ENCODE measurements around the gene ARHGEF28. TPM values are rescaled to one million over a fixed set of nuclear protein-coding genes. Genes with fewer than 3 reads are reported as not detected.

The ARHGEF28 gene
- total and polyA plus RNA-seq, 2 of the 13 experiments (the other 11 are each of a cell fraction or from before 2014, with no cell fraction given): 17.4 to 34.1 TPM

GRCh38 chr5:73909474-73909873 is 283.5 kb downstream of the ARHGEF28 start:
- DNase-seq (ENCODE audit: low spot score) (no peak), FAIRE-seq (no peak), ATAC-seq (peak; percentile 38; the same call in 2 of the 3 replicates)
- Histone ChIP-seq H4K20me1 (ENCODE audit: insufficient read depth, low read length) (no peaks in the 10 kb centered on the region), H3K36me3 (replicated peaks in 1 of 2; ENCODE audit: control insufficient read depth in 1 of 2, insufficient read depth in 2 of 2, low read length in 2 of 2) (peaks cover 23 to 66% of the 10 kb centered on the region in 2 experiments), H3K9me3 (ENCODE audit: low read length) (no peaks in the 10 kb centered on the region), H3K9ac (ENCODE audit: insufficient read depth, low read depth, low read length) (no peak overlapping the region), H3K4me1 (ENCODE audit: insufficient read depth, low read length) (no peaks in the 10 kb centered on the region), H3K27ac (ENCODE audit: extremely low read length, insufficient read depth, low read length) (no peak overlapping the region), H3K4me2 (ENCODE audit: low read depth, low read length) (no peak overlapping the region), H2AFZ (ENCODE audit: low read length) (no peak overlapping the region), H3K79me2 (ENCODE audit: insufficient read depth, low read length) (no peaks in the 10 kb centered on the region), H3K27me3 (ENCODE audit: control insufficient read depth in 1 of 2, insufficient read depth in 2 of 2, low read length in 2 of 2) (no peaks in the 10 kb centered on the region), H3K4me3 (replicated peaks in 1 of 3; ENCODE audit: insufficient read depth in 1 of 3, low read depth in 2 of 3, low read length in 3 of 3) (no peak overlapping the region)
- BruUV-seq (replicated peaks): no TSS peak
- TF ChIP-seq MBD4 (IDR thresholded peaks at IDR 0.05; ENCODE audit: borderline replicate concordance, low read length) (no peak), AGO2 (optimal IDR thresholded peaks at IDR 0.05; ENCODE audit: low read depth, low read length) (peak; percentile 81)
- in situ Hi-C loops (cut with HindIII; ENCODE audit: extremely low pct_ligation_motif_present, low pct_unique_long_range_greater_than_20kb): no loop called here
- WGBS (ENCODE audit: low lambda C conversion rate): 99% methylated on average over 18 of the region's 27 CpGs
- intact Hi-C loops (cut with micrococcal nuclease; ENCODE audit: unreplicated experiment): no loop called here
- CTCF ChIA-PET (ENCODE audit: low intra/inter-chr PET ratio, low total read pairs): no interaction called here
- POLR2A ChIA-PET: no interaction called here

DNA sequence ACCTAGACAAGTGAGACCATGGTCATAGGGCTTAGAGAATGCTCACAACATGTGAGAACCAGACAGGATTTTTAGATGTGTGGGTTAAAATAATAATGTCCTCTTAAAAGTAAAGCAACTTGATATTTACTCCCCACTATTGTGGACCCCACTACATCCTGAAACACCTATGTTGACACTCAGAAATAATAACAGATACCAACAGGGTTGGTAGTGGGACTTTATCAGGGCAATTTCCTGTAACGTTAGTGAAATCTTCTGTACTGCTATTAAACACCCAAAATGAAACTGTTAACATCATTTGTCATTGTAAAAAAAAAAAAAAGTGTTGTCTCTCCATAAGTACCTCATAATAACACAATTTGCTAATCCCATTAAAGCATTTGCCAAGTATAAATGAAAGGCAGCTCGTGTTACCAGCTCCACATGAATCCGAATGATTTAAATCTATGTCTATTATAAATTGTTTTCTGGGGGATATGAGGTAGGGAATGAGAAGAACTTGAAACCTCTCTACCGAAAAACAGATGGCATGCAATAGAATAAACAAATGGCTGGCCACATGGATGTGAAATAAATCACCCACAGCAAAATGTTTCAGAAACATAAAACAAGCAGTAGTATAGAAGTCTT is 285.9 kb downstream of the ARHGEF28 start:
- peaks cover 16 to 60% of the 10 kb centered on the region in 2 experiments for H3K36me3 ChIP-seq (replicated peaks in 1 of 2; ENCODE audit: control insufficient read depth in 1 of 2, insufficient read depth in 2 of 2, low read length in 2 of 2)
- 92% methylated on average over 4 of the region's 4 CpGs for WGBS (ENCODE audit: low lambda C conversion rate)

More for the DNA sequence above, 285.9 kb downstream of the ARHGEF28 start:
- FAIRE-seq: no peak
- Histone ChIP-seq H3K79me2 (ENCODE audit: insufficient read depth, low read length) (no peaks in the 10 kb centered on the region), H3K9me3 (ENCODE audit: low read length) (no peaks in the 10 kb centered on the region), H3K4me2 (ENCODE audit: low read depth, low read length) (no peak overlapping the region), H3K9ac (ENCODE audit: insufficient read depth, low read depth, low read length) (no peak overlapping the region), H3K27ac (ENCODE audit: extremely low read length, insufficient read depth, low read length) (no peak overlapping the region), H4K20me1 (ENCODE audit: insufficient read depth, low read length) (no peaks in the 10 kb centered on the region), H2AFZ (ENCODE audit: low read length) (no peak overlapping the region), H3K27me3 (ENCODE audit: control insufficient read depth in 1 of 2, insufficient read depth in 2 of 2, low read length in 2 of 2) (no peaks in the 10 kb centered on the region), H3K4me1 (ENCODE audit: insufficient read depth, low read length) (no peaks in the 10 kb centered on the region), H3K4me3 (replicated peaks in 1 of 3; ENCODE audit: insufficient read depth in 1 of 3, low read depth in 2 of 3, low read length in 3 of 3) (no peak overlapping the region)
- ATAC-seq: no peak
- POLR2A ChIA-PET: no interaction called here
- CTCF ChIA-PET (ENCODE audit: low intra/inter-chr PET ratio, low total read pairs): no interaction called here
- intact Hi-C loops (cut with micrococcal nuclease; ENCODE audit: unreplicated experiment): no loop called here
- no peak for TF ChIP-seq SOX5 (CRISPR knock-in tag; IDR thresholded peaks at IDR 0.05; ENCODE audit: borderline replicate concordance)
- TF ChIP-seq, protein P1, sequence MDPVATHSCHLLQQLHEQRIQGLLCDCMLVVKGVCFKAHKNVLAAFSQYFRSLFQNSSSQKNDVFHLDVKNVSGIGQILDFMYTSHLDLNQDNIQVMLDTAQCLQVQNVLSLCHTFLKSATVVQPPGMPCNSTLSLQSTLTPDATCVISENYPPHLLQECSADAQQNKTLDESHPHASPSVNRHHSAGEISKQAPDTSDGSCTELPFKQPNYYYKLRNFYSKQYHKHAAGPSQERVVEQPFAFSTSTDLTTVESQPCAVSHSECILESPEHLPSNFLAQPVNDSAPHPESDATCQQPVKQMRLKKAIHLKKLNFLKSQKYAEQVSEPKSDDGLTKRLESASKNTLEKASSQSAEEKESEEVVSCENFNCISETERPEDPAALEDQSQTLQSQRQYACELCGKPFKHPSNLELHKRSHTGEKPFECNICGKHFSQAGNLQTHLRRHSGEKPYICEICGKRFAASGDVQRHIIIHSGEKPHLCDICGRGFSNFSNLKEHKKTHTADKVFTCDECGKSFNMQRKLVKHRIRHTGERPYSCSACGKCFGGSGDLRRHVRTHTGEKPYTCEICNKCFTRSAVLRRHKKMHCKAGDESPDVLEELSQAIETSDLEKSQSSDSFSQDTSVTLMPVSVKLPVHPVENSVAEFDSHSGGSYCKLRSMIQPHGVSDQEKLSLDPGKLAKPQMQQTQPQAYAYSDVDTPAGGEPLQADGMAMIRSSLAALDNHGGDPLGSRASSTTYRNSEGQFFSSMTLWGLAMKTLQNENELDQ (CRISPR knock-in tag; IDR thresholded peaks at IDR 0.05; ENCODE audit: borderline replicate concordance): no peak
- no peak for TF ChIP-seq CAMTA2 (CRISPR knock-in tag; IDR thresholded peaks at IDR 0.05; ENCODE audit: borderline replicate concordance)
- no peak for TF ChIP-seq PHF20 (CRISPR knock-in tag; IDR thresholded peaks at IDR 0.05)
- TF ChIP-seq KLF16 (CRISPR knock-in tag; IDR thresholded peaks at IDR 0.05): no peak
- TF ChIP-seq MEIS1 (CRISPR knock-in tag; IDR thresholded peaks at IDR 0.05; ENCODE audit: borderline replicate concordance): no peak
- no peak for TF ChIP-seq ZBTB20 (CRISPR knock-in tag; IDR thresholded peaks at IDR 0.05; ENCODE audit: borderline replicate concordance, low read depth)
- TF ChIP-seq, protein P2, sequence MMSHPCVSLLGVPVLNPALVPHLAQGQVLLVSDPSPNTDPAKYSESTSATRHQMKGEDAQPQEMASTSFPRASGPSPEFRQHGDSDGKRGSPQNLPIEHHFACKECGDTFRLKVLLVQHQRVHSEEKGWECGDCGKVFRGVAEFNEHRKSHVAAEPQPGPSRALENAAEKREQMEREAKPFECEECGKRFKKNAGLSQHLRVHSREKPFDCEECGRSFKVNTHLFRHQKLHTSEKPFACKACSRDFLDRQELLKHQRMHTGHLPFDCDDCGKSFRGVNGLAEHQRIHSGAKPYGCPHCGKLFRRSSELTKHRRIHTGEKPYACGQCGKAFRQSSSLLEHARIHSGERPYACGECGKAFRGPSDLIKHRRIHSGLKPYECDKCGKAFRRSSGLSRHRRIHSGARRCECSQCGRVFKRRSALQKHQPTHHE (CRISPR knock-in tag; IDR thresholded peaks at IDR 0.05; ENCODE audit: borderline replicate concordance): no peak
- TF ChIP-seq, protein P3, sequence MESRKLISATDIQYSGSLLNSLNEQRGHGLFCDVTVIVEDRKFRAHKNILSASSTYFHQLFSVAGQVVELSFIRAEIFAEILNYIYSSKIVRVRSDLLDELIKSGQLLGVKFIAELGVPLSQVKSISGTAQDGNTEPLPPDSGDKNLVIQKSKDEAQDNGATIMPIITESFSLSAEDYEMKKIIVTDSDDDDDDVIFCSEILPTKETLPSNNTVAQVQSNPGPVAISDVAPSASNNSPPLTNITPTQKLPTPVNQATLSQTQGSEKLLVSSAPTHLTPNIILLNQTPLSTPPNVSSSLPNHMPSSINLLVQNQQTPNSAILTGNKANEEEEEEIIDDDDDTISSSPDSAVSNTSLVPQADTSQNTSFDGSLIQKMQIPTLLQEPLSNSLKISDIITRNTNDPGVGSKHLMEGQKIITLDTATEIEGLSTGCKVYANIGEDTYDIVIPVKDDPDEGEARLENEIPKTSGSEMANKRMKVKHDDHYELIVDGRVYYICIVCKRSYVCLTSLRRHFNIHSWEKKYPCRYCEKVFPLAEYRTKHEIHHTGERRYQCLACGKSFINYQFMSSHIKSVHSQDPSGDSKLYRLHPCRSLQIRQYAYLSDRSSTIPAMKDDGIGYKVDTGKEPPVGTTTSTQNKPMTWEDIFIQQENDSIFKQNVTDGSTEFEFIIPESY (CRISPR knock-in tag; IDR thresholded peaks at IDR 0.05): no peak
- DNase-seq (ENCODE audit: low spot score): no peak
- in situ Hi-C loops (cut with HindIII; ENCODE audit: extremely low pct_ligation_motif_present, low pct_unique_long_range_greater_than_20kb): no loop called here
- BruUV-seq (replicated peaks): no TSS peak
